Hepatocyte (in vitro differentiated cells): ENCODE measurements around the gene KRTAP2-2.

Source experiments
- CTCF ChIP-seq: fragments of 200-600 bp; sonication (generic); IDR thresholded peaks from 2 replicates; pipeline ENCODE4 v1.5.1; 2016; ENCODE audit warnings: antibody characterized with exemption, mild to moderate bottlenecking; ENCODE audit not compliant: poor library complexity
- EZH2 ChIP-seq: fragments of 200-600 bp; sonication (generic); IDR thresholded peaks from 2 replicates; pipeline ENCODE4 v1.6.1; 2016; ENCODE audit warnings: antibody characterized with exemption, mild to moderate bottlenecking, borderline replicate concordance

- TF ChIP-seq CTCF, result no peak
- TF ChIP-seq EZH2, result no peak
These were observed 12.1 kb downstream of the KRTAP2-2 start for GRCh38 chr17:41042953-41043352.
